NCI-H1694 (cell line): ENCODE measurements around the gene PRR36.
"Not testable (repeated sequence)": the region's sequence is repeated elsewhere in the genome, so short reads cannot be mapped to it uniquely, and the experiment has no call there.

ENCODE experiments used
- DNase-seq: peaks from one replicate; lab custom pipeline; 2025; lab: John Stamatoyannopoulos, UW

PRR36 gene

GRCh38 chr19:7898967-7899366 is 24.8 kb upstream of the PRR36 start:
- DNase-seq: no peak

- DNase-seq: no peak
Observed at GRCh38 chr19:7897292-7897691, 23.1 kb upstream of the PRR36 start.

- no peak for DNase-seq
Observed at GRCh38 chr19:7895565-7895964, 21.4 kb upstream of the PRR36 start.

GRCh38 chr19:7894612-7895309 is 20.6 kb upstream of the PRR36 start:
- no peak for DNase-seq

GRCh38 chr19:7893362-7894101 is 19.3 kb upstream of the PRR36 start:
- not testable (repeated sequence) for DNase-seq

GRCh38 chr19:7888826-7889217 is 14.6 kb upstream of the PRR36 start:
- DNase-seq: no peak

- DNase-seq: no peak
Observed at GRCh38 chr19:7888145-7888825, 14.1 kb upstream of the PRR36 start, which contains the start of gene LRRC8E. Gene LRRC8E (plus strand): TSS chr19:7888510. CDS start chr19:7895604, 7,094 bp downstream.

GRCh38 chr19:7887408-7888144 is 13.4 kb upstream of the PRR36 start:
- no peak for DNase-seq

GRCh38 chr19:7885818-7886217 is 11.6 kb upstream of the PRR36 start:
- DNase-seq: no peak

- no peak for DNase-seq
Observed at GRCh38 chr19:7883796-7884570, 9.8 kb upstream of the PRR36 start.

- DNase-seq: no peak
Observed at GRCh38 chr19:7883105-7883504, 8.9 kb upstream of the PRR36 start.

GRCh38 chr19:7881910-7882309 is 7.7 kb upstream of the PRR36 start:
- no peak for DNase-seq

- DNase-seq: no peak
Observed at GRCh38 chr19:7879836-7880235, 5.6 kb upstream of the PRR36 start.

- no peak for DNase-seq
Observed at GRCh38 chr19:7879111-7879807, 5.1 kb upstream of the PRR36 start.

- no peak for DNase-seq
Observed at GRCh38 chr19:7877249-7877836, 3.2 kb upstream of the PRR36 start.

GRCh38 chr19:7874897-7875273 is 695 bp upstream of the PRR36 start:
- DNase-seq: no peak

GRCh38 chr19:7873304-7874075 is 700 bp downstream of the PRR36 start:
- DNase-seq: no peak

- DNase-seq: no peak
Observed at GRCh38 chr19:7872306-7873204, 1.6 kb downstream of the PRR36 start.
